Stimulated activated CD8-positive, alpha-beta memory T cell treated with anti-CD3 and anti-CD28 coated beads, Interleukin-4, amount 100 ng/mL, for 4 hours (primary cell): ENCODE measurements around the gene RPAIN.
"Not testable (repeated sequence)": the region's sequence is repeated elsewhere in the genome, so short reads cannot be mapped to it uniquely, and the experiment has no call there.

ENCODE experiments used
- DNase-seq, 2 donors: peaks; one replicate each; pipeline ENCODE4 v3.0.0-alpha.2; 2020; ENCODE audit warnings: low read depth in 2 of 2, low spot score in 1 of 2

Gene RPAIN

DNA sequence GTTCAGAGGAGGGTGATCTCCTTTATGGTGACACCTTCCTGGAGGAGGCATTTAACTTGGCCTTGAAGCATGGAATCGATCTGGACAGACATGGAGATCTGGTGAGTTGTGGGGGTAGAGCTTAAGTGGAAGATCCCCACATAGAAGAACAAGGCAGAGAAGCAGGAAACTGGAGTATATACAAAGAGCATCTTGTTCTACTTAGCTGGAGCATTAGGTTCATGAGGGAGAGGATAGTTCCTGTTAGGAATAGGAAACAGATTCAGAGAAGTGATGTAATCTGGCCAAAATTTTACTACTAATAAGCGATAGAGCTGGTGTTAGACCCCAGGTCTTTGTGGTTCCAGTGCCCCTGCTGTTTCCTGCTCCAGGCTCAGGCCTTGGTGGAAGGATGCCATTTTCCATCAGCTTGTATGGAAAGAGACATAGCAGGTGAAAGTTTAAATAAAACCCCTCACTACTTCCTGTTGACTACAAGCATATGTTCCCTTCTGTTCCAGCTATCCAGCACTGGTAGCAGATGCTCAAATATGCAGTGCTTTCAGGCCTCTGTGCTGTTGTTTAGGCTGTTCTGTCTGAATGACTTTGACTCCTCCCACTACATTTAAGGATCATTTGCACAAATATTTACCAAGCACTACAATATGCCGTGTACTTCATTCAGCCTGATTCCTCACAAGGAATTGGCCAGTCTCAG, 9.4 kb downstream of the RPAIN start:
- no peak for DNase-seq

DNA sequence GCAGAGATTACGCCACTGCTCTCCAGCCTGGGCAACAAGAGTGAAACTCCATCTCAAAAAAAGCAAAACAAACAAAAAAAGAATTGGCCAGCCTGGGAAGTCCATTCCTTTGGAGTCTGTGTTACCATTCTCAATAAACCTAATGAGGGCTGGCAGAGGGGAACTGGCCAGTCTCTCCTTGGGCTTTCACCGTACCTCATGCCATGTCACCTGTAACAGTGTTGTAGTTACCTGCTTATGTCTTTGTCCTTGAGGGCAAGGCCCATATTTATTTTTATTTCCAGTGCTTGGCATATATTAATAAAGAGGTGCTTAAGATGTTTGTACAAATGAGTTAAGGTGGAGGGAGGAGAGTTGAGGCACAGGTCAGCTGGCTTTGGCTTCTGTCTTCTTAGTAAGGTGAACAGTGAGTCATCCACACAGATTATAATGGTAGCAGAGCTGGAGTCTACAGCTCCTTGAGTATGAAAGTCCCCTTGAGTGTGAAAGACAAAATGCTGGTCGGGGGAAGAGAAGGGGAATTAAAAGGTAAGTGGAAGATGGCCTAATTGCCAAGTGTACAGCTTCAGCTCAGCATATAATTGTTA, 10.5 kb downstream of the RPAIN start:
- DNase-seq: no peak

DNA sequence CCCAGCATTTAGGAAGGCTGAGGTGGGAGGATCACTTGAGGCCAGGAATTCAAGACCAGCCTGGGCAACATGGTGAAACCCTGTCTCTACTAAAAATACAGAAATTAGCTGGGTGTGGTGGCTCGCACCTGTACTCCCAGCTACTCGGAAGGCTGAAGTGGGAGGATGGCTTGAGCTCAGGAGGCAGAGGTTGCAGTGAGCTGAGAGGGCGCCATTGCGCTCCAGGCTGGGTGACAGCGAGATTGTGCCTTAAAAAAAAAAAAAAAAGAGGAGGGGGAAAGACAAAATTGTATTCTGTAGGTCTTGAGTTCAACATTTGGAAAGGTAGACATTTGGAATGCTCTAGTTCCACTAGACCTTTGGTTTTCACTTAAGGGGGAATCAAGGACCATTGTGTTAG, 11.3 kb downstream of the RPAIN start:
- not testable (repeated sequence) for DNase-seq

DNA sequence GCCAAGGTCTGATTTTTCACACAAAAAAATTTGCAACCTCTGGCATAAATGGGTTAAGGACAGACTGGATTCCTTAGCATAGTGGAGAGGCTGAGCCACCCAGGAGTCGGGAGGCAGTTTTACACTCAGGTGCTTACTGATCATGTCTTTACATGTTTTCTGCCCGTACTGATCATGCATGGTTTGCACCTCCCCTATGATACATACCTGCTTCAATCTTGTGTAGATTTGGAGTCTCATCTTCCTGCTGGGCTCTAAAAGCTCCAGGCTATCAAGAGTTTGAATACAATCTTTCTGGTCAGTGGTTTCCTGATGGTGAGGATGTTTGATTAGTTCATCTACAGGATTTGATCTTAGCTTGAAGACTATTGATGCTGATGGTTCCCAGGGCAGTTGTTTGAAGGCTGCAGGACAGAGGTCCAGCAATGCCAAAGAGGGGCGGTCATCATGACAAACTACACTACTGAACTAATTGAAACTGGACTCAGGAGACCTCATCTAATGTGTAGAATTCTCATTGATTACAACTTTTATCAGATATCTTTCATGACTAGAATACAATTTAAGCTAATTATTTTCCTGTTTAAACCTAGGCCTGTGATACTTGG, 12.1 kb downstream of the RPAIN start:
- DNase-seq: no peak

DNA sequence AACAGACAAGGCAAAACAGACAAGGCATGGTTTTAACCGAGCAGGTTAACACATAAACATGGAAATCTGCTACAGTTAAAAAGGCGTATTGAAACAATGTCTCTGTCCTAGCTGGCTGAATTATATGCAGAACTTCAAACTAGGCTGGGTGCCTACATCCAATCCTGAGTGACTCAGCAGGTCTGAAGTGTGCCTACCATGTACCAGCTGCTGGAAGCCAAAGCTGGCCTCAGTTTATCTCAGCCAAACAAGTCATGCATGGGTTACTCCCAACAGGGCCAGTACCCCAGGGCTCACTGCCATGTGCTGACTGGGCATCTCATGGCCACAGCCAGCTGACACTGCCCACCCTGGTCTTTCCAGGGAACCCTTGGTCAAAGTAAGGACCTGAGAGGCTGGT, 15.0 kb downstream of the RPAIN start:
- DNase-seq: no peak

GRCh38 chr17:5435781-5436315, 15.9 kb downstream of the RPAIN start:
- not testable (repeated sequence) for DNase-seq

GRCh38 chr17:5437721-5438317, 17.8 kb downstream of the RPAIN start:
- no peak for DNase-seq

DNA sequence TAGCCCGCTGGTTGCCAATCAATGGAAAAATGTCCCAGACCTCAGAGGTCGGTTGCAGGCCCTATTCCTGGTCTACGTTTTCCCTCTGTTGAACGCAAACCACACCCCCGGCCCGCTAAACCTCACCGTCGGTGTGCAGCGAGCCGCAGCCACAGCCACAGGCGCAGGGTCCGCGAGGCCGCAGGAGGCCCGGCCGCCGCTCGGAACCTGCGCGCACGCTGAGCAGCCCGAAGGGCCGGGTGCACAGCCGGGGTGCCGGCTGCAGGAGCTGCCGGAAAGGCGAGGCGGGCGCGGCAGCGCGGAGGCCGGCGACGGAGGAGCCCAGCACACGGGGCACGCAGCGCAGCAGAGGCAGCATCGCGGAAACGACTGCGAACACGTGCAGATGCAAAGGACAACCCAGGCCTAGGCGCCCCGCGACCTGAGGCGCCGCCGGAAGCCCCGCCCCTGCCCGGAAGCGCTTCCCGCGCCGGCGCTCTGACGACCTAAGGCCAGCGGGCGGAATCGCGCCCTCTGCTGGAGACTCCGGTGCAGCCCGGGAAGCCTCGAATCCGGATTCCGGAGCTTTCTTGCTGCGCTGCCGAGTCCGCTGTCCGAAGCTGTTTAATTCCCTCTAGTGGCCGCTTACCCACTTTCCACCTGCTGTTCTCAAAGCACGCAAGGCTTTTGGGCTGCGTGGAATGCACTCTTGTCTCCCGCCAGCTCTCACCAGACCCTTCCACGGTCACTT, 18.9 kb downstream of the RPAIN start, which contains the start of gene C1QBP:
Gene C1QBP (minus strand): TSS at position 440 of the 730 bp plus-strand sequence. CDS start 82 bp downstream, at position 358.
- peak; percentile 78 to 85 for DNase-seq

- DNase-seq: no peak
Measured at GRCh38 chr17:5439446-5439764, 19.4 kb downstream of the RPAIN start.

DNA sequence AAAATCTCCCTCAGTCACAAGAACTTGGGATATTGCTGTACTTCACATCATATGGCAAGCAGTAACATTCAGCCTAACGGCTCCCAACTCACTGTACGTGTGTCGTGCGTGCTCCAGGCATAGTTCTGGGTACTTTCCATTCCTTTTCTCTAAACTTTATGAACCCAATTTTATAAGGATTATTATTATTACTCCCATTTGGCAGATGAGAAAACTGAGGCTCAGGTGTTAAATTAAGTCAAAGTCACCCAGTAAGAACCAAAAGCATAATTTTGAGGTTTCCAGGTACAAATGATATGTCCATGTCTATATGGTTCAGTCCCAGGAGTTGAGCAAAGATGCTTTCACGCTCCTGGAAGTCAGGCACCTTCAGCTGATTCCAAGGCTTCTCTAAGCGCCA, 23.7 kb downstream of the RPAIN start:
- DNase-seq: no peak

GRCh38 chr17:5444209-5444608, 24.2 kb downstream of the RPAIN start:
- DNase-seq: no peak

- no peak for DNase-seq
Measured at GRCh38 chr17:5446786-5447185, 26.8 kb downstream of the RPAIN start.

GRCh38 chr17:5464717-5465507, 44.9 kb downstream of the RPAIN start:
- DNase-seq: no peak

DNA sequence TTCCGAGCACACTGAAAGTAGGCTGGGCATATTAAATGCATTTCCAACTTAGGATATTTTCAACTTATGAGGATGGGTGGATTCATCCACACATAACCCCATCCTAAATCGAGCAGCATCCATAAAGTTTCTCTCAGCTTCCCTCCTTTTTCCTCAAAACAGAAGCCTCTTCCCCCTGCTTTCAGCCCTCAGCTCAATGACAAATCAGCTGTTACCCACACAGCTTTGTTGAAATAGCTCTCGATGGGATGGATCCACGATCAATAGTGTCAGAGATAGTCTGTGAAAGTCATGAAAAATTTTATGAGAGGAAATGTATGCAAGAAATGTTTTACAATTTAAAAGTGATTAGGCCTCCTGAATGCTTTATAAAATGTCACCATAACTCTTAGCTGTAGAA, 46.3 kb downstream of the RPAIN start:
- DNase-seq: no peak

DNA sequence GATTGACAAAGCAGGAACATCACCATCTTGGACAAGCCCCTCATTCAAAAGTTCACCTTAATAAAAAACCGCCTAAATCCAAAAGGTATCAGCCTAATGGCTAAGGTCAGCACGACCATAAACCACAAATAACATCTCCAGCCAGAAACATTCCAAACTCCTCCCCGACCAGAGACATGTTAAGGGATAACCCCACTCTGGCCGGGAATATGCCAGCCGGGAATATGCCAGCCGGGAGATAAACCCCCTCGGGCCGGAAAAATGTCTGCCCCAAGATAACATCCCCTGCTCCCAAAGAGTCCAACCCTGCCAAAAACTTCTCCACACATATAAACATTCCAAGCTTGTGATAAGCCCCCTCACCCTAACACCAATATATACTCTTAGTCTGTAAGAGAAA, 47.4 kb downstream of the RPAIN start:
- DNase-seq: no peak

GRCh38 chr17:5468075-5468473, 48.1 kb downstream of the RPAIN start:
- peak in 1 of 2 donors; percentile 14 for DNase-seq

- DNase-seq: no peak
Measured at GRCh38 chr17:5472511-5472910, 52.5 kb downstream of the RPAIN start.

DNA sequence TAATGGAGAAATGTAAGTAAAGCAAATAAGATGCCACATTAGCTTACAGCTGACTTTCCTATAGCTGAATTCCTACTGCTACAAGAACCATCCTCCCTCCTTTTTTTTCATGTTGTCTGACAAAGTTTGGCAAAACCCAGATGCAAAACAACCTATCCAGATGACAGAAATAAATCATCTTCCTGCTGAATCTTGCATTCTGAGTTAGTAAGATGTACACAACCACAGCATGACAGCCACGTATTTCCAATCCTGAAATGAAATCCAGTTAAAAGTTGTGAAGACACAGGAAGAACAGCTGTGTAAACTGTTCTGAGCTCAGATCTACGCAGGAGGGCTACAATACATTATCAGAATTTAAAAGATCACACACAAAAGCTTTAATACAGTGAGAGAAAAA, 53.9 kb downstream of the RPAIN start:
- no peak for DNase-seq

GRCh38 chr17:5478992-5479391, 59.0 kb downstream of the RPAIN start:
- no peak for DNase-seq

- DNase-seq: no peak
Measured at GRCh38 chr17:5480962-5481361, 61.0 kb downstream of the RPAIN start.

GRCh38 chr17:5481451-5481850, 61.5 kb downstream of the RPAIN start:
- DNase-seq: no peak
